MCF 10A (cell line): ENCODE measurements around the gene ELP5. TPM values are rescaled to one million over a fixed set of nuclear protein-coding genes. Genes with fewer than 3 reads are reported as not detected.

Source experiments
- BruUV-seq: library from RNA; stranded (reverse); fragments of 400-500 nt; replicated peaks from 2 replicates; lab custom pipeline; 2021; lab: Mats Ljungman, UMichigan
- CTCF ChIA-PET: fragments of 300-600 bp; sonication (Branson Sonifier 250); formaldehyde crosslinking; extraction: SDS; loops from one replicate; lab custom pipeline; 2021; ENCODE audit warnings: antibody characterized with exemption, inconsistent platforms; lab: Yijun Ruan, JAX
- POLR2A ChIA-PET: fragments of 300-600, 350-650 bp; sonication (Branson Sonifier 250); formaldehyde crosslinking; extraction: SDS; loops from one replicate; lab custom pipeline; 2020; ENCODE audit warnings: antibody characterized with exemption, inconsistent platforms; lab: Yijun Ruan, JAX
- DNase-seq: peaks from one replicate; pipeline ENCODE4 v3.0.0-alpha.2; 2018; ENCODE audit not compliant: unreplicated experiment
- H3K27ac Mint-ChIP-seq: one replicate; pipeline ENCODE4 v1.8.0; 2022; ENCODE audit warnings: mild to moderate bottlenecking, low read depth, mixed read lengths; ENCODE audit not compliant: unreplicated experiment
- H3K27me3 Mint-ChIP-seq: one replicate; pipeline ENCODE4 v1.8.0; 2022; ENCODE audit warnings: mixed read lengths; ENCODE audit not compliant: insufficient read depth, unreplicated experiment
- H3K36me3 Mint-ChIP-seq: one replicate; pipeline ENCODE4 v1.8.0; 2022; ENCODE audit warnings: mild to moderate bottlenecking, moderate library complexity, mixed read lengths; ENCODE audit not compliant: insufficient read depth, unreplicated experiment
- H3K4me1 Mint-ChIP-seq: one replicate; pipeline ENCODE4 v1.8.0; 2022; ENCODE audit warnings: mixed read lengths; ENCODE audit not compliant: insufficient read depth, unreplicated experiment
- H3K4me3 Mint-ChIP-seq: one replicate; pipeline ENCODE4 v1.8.0; 2022; ENCODE audit warnings: mild to moderate bottlenecking, moderate library complexity, mixed read lengths; ENCODE audit not compliant: unreplicated experiment
- H3K9me3 Mint-ChIP-seq: one replicate; pipeline ENCODE4 v1.8.0; 2022; ENCODE audit warnings: mixed read lengths; ENCODE audit not compliant: unreplicated experiment
- CTCF ChIP-seq: fragments of 200-600 bp; IDR thresholded peaks from one replicate; pipeline ENCODE4 v1.8.0; 2022; ENCODE audit warnings: antibody characterized with exemption, mild to moderate bottlenecking; ENCODE audit not compliant: unreplicated experiment
- intact Hi-C: fragments of 100-400 bp; cut with micrococcal nuclease; formaldehyde crosslinking; loops from 2 replicates; pipeline ENCODE4 v1.14.1; 2022
- total RNA-seq: library from RNA; stranded (reverse); gene quantifications from 2 replicates; pipeline ENCODE4 v1.2.3, GENCODE V29; 2022

The ELP5 gene
- total RNA-seq, 1 experiment from 2014 or later = 91.3 TPM

GRCh38 chr17:7295230-7296180 lies 43.5 kb downstream of the ELP5 start:
- peak overlapping the region; percentile 63 for H3K4me3 Mint-ChIP-seq
- intact Hi-C loops = loop anchor here (1.0 to 5.0 kb wide), 3 partner anchors 15 to 248 kb away; no protein-coding TSS in a partner anchor
- H3K27ac Mint-ChIP-seq = no peak overlapping the region
- H3K4me1 Mint-ChIP-seq = peaks cover 17% of the 10 kb centered on the region
- H3K27me3 Mint-ChIP-seq = no peaks in the 10 kb centered on the region
- BruUV-seq = no TSS peak
- CTCF ChIA-PET = interaction anchor here (0.6 to 2.9 kb wide), 15 partner anchors 10 to 376 kb away, joined by 3 to 65 read pairs (median 5); partner anchors contain the start of genes GABARAP and SLC2A4
- POLR2A ChIA-PET = interaction anchor here (0.9 to 2.1 kb wide), 7 partner anchors 10 to 75 kb away, joined by 3 to 37 read pairs (median 4); partner anchors contain the start of genes GABARAP and SLC2A4
- no peak for DNase-seq
- no peak for TF ChIP-seq CTCF
- H3K9me3 Mint-ChIP-seq = no peaks in the 10 kb centered on the region
- H3K36me3 Mint-ChIP-seq = peaks cover 10% of the 10 kb centered on the region

- ChIA-PET CTCF (interaction anchor here (0.6 to 2.9 kb wide), 28 partner anchors 9 to 375 kb away, joined by 3 to 65 read pairs (median 4); partner anchors contain the start of genes ACAP1, GABARAP, GPS2 and SLC2A4), POLR2A (interaction anchor here (0.6 to 2.1 kb wide), 10 partner anchors 11 to 1914 kb away, joined by 3 to 37 read pairs (median 3); partner anchors contain the start of genes GABARAP and SLC2A4)
- Mint-ChIP-seq H3K4me3 (no peak overlapping the region), H3K36me3 (peaks cover 10% of the 10 kb centered on the region), H3K27me3 (no peaks in the 10 kb centered on the region), H3K4me1 (peaks cover 17% of the 10 kb centered on the region), H3K27ac (no peak overlapping the region), H3K9me3 (no peaks in the 10 kb centered on the region)
- intact Hi-C loops = loop anchor here (1.0 to 5.0 kb wide), 3 partner anchors 16 to 249 kb away; no protein-coding TSS in a partner anchor
- TF ChIP-seq CTCF = peak; percentile 91
- no TSS peak for BruUV-seq
- DNase-seq = peak; percentile 73
Measured at GRCh38 chr17:7296189-7296861, 44.3 kb downstream of the ELP5 start.

- DNase-seq = no peak
- Mint-ChIP-seq H3K27ac (no peak overlapping the region), H3K4me3 (no peak overlapping the region), H3K4me1 (no peaks in the 10 kb centered on the region), H3K9me3 (no peaks in the 10 kb centered on the region), H3K36me3 (peaks cover 19% of the 10 kb centered on the region), H3K27me3 (no peaks in the 10 kb centered on the region)
- intact Hi-C loops = no loop called here
- BruUV-seq = no TSS peak
- CTCF ChIA-PET = no interaction called here
- POLR2A ChIA-PET = interaction anchor here (0.6 to 1.5 kb wide), 4 partner anchors 12 to 310 kb away, joined by 3 to 4 read pairs (median 4); no protein-coding TSS in a partner anchor
- no peak for TF ChIP-seq CTCF
Measured at GRCh38 chr17:7304179-7304578, 52.2 kb downstream of the ELP5 start.
